OCI-M1 (cell line): Measurements from ENCODE around the gene KRTAP15-1.

Experiments
- DNase-seq: peaks from one replicate; lab custom pipeline; 2025; lab: John Stamatoyannopoulos, UW

KRTAP15-1 gene, protein sequence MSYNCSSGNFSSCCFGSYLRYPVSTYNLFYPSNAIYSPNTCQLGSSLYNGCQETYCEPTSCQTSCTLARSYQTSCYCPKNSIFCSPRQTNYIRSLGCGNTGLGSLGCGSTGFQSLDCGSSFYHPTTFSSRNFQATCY

DNA sequence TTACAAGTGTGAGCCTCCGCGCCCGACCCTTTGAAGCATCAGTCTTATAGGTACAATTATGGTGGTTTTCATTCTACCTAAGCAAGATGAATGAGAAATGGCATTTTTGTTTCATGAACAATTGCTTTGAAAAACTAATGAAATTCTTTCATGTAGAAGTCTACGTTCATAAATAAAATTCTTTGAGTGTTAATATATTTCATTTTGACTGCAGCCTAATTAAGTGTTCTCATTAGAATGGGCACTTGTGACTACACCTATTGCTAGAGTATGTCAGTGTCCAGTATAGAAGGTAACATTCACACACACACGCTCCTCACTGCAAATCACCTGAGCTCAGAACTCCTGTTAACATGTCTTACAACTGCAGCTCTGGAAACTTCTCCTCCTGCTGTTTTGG lies at the start of gene KRTAP15-1:
Gene KRTAP15-1 (plus strand): TSS at position 301 of the 400 bp plus-strand sequence. CDS start 53 bp downstream, at position 354.
- no peak for DNase-seq

DNA sequence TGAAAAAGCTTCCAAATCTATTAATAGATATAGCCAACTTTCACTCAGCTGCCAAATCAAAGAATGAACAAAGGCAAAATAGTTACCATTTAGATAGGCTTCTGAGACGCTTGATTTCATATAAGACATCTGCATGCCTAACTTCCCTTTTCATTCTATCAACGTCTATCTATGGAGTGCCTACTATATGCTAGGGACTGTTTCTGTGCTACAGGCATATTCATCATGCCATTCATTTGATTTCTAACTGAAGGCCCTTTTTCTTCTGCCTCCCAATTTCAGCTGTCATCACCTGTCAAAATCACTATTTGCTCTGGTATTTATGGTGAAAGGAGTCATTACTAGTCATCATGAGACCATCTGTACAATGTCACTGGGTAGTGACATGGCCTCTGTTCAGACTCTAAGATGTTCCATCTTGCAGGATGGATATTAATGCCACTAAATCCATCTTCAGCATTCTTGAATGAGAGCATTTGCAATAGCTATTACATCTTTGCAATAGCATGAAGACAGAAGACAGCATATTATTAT lies 48.5 kb upstream of the KRTAP15-1 start:
- DNase-seq: no peak

GRCh38 chr21:30395731-30396130 lies 44.3 kb upstream of the KRTAP15-1 start, which contains the start of gene KRTAP13-1:
Gene KRTAP13-1, plus strand, starts transcription at chr21:30396031. Its CDS starts 56 bp downstream, at chr21:30396087.
- no peak for DNase-seq

- peak; percentile 83 for DNase-seq
Observed at GRCh38 chr21:30408782-30409494, 31.1 kb upstream of the KRTAP15-1 start.

- DNase-seq: no peak
Observed at GRCh38 chr21:30415993-30416392, 24.1 kb upstream of the KRTAP15-1 start.

GRCh38 chr21:30425826-30426225 lies 14.2 kb upstream of the KRTAP15-1 start, which contains the start of gene KRTAP13-3:
Gene KRTAP13-3, minus strand, starts transcription at chr21:30425926. Its CDS starts 14 bp downstream, at chr21:30425912.
- no peak for DNase-seq

DNA sequence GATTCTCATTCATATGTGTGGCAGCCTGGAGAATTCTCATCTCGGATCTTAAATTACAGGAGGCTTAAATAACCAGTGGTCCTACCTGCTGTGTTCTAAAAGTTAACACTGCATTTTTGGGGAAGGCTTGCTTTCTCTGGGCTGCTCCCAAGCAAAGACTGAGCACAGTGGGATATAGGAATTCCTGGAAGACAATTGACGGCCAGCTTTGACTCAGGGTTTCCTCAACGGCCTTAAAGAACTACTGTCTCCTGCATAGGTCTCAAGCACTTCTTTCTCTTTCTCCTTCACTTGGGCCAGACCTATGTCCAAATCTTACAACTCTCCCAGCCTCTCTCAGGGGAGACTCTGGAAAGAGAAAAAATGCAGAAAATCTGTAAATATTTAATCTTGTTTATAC lies 13.3 kb upstream of the KRTAP15-1 start:
- DNase-seq: no peak

GRCh38 chr21:30430170-30430655 lies 9.9 kb upstream of the KRTAP15-1 start, which contains the start of gene KRTAP13-4:
Gene KRTAP13-4, plus strand, starts transcription at chr21:30430220. Its CDS starts 56 bp downstream, at chr21:30430276.
- DNase-seq: no peak

DNA sequence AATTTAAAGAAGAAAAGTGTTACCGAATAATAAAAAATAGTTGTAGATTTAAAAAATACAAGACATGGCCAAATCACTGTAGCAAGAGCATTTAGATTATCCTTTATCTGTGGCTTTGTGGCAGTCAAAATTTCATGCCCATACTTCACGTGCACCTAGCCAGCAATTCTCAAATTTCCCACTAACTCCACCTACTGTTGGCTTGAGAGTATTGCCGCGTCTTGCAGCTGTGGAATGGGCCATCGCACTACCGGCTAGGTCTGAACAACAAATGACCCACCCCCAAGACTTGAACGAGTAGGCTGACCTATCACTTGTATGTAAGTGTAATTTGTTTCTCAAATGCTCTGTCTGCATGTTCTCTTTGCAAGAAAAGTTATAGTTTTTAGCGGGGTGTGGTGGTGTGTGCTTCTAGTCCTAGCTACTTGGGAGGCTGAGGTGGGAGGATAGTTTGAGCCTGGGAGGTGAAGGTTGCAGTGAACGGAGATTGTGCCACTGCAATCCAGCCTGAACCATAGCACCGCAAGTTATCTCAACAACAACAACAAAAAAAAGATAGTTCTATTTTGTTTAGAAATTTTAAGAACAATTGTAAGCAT lies 5.9 kb upstream of the KRTAP15-1 start:
- peak; percentile 63 for DNase-seq

- no peak for DNase-seq
Observed at GRCh38 chr21:30437010-30437565, 3.0 kb upstream of the KRTAP15-1 start.

- DNase-seq: no peak
Observed at GRCh38 chr21:30443226-30443625, 3.2 kb downstream of the KRTAP15-1 start.

GRCh38 chr21:30444204-30444603 lies 4.1 kb downstream of the KRTAP15-1 start:
- no peak for DNase-seq

- DNase-seq: no peak
Observed at GRCh38 chr21:30447056-30447455, 7.0 kb downstream of the KRTAP15-1 start.

DNA sequence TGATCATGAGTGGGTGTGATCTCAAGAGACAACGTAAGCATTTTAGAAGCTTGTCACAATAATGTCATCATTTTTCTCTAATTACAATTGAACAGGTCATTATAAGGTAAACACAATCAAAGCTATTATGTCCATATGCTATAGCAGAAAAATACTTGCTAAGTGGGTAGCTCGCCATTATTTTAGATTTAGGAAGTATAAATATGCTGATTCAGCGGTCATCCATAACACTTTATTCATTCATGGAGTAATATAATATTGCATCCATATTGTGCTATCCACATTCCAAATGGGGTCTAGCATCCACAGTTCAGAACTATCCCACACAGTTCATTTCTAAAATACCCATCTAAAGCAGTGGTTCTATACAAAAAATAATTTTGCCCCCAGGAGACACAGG lies 8.4 kb downstream of the KRTAP15-1 start:
- DNase-seq: no peak

- DNase-seq: peak; percentile 36
Observed at GRCh38 chr21:30463713-30464112, 23.6 kb downstream of the KRTAP15-1 start.

DNA sequence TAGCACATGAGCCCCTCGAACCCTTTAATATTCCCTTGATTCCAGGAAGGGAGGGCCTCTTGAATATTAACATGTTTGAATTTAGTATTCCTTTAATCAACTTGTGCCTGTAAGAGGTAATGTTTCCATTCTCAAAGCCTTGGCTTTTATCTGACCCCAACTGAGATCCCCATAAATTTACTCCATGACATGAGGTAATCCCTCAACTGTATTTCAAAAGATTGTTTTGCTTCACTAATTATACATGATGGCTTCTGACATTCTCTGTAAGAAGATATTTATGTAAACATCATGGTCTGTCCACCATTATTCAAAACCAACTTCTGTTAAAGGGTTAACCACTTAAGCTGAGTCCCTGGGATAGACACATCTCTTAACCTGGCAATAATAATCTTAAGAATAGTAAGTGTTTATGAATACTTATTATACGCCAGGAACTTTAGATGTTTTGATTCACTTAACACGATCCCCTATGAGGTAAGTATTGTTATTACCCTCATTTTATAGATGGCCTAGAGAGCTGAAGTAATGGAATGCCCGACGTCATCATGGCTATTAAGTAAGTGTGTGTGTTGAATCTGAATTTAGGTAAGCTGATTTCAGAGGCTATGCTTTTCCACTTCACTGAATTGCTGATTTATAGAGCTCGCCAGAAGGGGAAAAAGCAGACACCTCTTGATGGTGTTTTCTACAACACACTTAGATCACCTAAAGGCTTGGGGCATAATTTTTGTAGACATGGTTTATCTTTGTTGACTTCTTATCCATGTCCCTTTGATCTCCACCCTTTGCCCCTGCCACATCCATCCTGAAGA lies 29.0 kb downstream of the KRTAP15-1 start:
- DNase-seq: no peak

GRCh38 chr21:30478004-30478403 lies 37.9 kb downstream of the KRTAP15-1 start:
- DNase-seq: peak; percentile 64

DNA sequence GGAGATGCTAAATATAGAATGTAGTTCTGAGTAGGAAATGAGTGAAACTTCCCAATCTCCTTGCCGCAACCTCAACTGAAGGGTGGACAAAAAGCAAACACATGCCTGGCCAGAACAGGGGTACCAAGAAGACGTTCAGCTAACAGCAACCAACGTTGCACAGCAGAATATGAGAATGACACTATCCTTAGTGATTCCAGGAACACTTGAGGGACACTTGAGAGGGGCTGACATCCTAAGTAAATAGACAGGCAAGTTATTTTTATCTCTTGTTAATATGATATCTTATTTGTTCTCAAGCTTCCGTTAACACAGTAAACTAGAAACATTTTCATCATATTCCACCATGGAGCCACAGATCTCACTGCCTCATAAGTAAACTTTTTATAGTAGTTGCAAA lies 39.2 kb downstream of the KRTAP15-1 start:
- no peak for DNase-seq

- no peak for DNase-seq
Observed at GRCh38 chr21:30480145-30480544, 40.1 kb downstream of the KRTAP15-1 start, which contains the start of gene KRTAP19-1. Gene KRTAP19-1, minus strand, starts transcription at chr21:30480367. Its CDS starts 50 bp downstream, at chr21:30480317.

- no peak for DNase-seq
Observed at GRCh38 chr21:30482130-30482529, 42.1 kb downstream of the KRTAP15-1 start.

DNA sequence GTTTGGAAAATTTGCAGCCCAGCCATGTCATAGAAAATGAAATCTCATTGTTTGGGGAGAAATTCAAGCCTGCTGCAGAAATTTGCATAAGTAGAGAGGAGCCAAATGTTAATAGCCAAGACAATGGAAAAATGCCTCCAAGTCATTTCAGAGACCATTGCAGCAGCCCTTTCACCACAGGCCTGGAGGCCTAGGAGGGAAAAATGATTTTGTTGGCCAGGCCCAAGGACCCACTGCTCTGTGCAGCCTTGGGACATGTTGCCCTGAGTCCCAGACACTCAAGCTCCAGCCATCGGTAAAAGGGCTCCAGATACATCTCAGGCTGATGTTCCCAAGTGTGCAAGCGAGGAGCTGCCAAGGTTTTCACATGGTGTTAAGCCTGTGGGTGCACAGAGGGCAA lies 46.1 kb downstream of the KRTAP15-1 start:
- DNase-seq: no peak
